Measurements from ENCODE around the gene ARL6.

GRCh38 chr3:97848779-97849178 is 84.2 kb downstream of the ARL6 start:
- TF ChIP-seq CTCF (IDR thresholded peaks at IDR 0.05) (no peak), POLR2A (IDR thresholded peaks at IDR 0.05) (no peak)
